Measurements from ENCODE around the gene PTPN22.
"Not testable (repeated sequence)": the region's sequence is repeated elsewhere in the genome, so short reads cannot be mapped to it uniquely, and the experiment has no call there.

PTPN22 gene

GRCh38 chr1:113886417-113887401 is 15.2 kb upstream of the PTPN22 start:
- DNase-seq: no peak

GRCh38 chr1:113881661-113882060 is 10.1 kb upstream of the PTPN22 start:
- no peak for DNase-seq

- no peak for DNase-seq
Observed at GRCh38 chr1:113879739-113880038, 8.2 kb upstream of the PTPN22 start.

GRCh38 chr1:113876176-113876575 is 4.7 kb upstream of the PTPN22 start:
- no peak for DNase-seq

GRCh38 chr1:113875714-113876113 is 4.2 kb upstream of the PTPN22 start:
- no peak for DNase-seq

- no peak for DNase-seq
Observed at GRCh38 chr1:113874012-113874879, 2.7 kb upstream of the PTPN22 start.

- DNase-seq: no peak
Observed at GRCh38 chr1:113872219-113872935, 865 bp upstream of the PTPN22 start.

GRCh38 chr1:113870778-113871177 is 734 bp downstream of the PTPN22 start:
- no peak for DNase-seq

GRCh38 chr1:113868387-113869083 is 3.0 kb downstream of the PTPN22 start:
- DNase-seq: no peak

- no peak for DNase-seq
Observed at GRCh38 chr1:113861641-113862040, 9.9 kb downstream of the PTPN22 start.

GRCh38 chr1:113860891-113861290 is 10.6 kb downstream of the PTPN22 start:
- DNase-seq: no peak

- no peak for DNase-seq
Observed at GRCh38 chr1:113859478-113860175, 11.9 kb downstream of the PTPN22 start.

GRCh38 chr1:113858982-113859381 is 12.5 kb downstream of the PTPN22 start:
- DNase-seq: no peak

- DNase-seq: no peak
Observed at GRCh38 chr1:113858418-113858817, 13.1 kb downstream of the PTPN22 start.

- no peak for DNase-seq
Observed at GRCh38 chr1:113857776-113858175, 13.7 kb downstream of the PTPN22 start.

GRCh38 chr1:113856401-113856790 is 15.1 kb downstream of the PTPN22 start:
- no peak for DNase-seq

GRCh38 chr1:113855630-113856400 is 15.7 kb downstream of the PTPN22 start:
- DNase-seq: no peak

GRCh38 chr1:113854234-113854633 is 17.3 kb downstream of the PTPN22 start:
- no peak for DNase-seq

- not testable (repeated sequence) for DNase-seq
Observed at GRCh38 chr1:113852694-113853093, 18.8 kb downstream of the PTPN22 start.

- DNase-seq: no peak
Observed at GRCh38 chr1:113850127-113850796, 21.2 kb downstream of the PTPN22 start.

- no peak for DNase-seq
Observed at GRCh38 chr1:113849072-113849471, 22.4 kb downstream of the PTPN22 start.
